GM12892 (cell line): ENCODE results near the gene GRID1.

Experiments
- POLR2A ChIP-seq: IDR thresholded peaks from 2 replicates; pipeline ENCODE4 v1.6.1; 2011; ENCODE audit warnings: low read depth, low read length, control low read depth
- POLR2AphosphoS5 ChIP-seq: IDR thresholded peaks from 2 replicates; pipeline ENCODE4 v1.6.1; 2011; ENCODE audit warnings: low read depth, low read length, control low read depth

- no peak for TF ChIP-seq POLR2A
- no peak for TF ChIP-seq POLR2AphosphoS5
Observed at GRCh38 chr10:86022906-86023305, 343.7 kb downstream of the GRID1 start.
